Thymus (tissue), 2 donors: ENCODE measurements around the gene C1QL1. TPM values are rescaled to one million over a fixed set of nuclear protein-coding genes. Genes with fewer than 3 reads are reported as not detected.

ENCODE experiments used
- polyA plus RNA-seq: library from polyadenylated mRNA; stranded (reverse); fragments of 200-250 nt; gene quantifications from one replicate; pipeline ENCODE4 v1.2.3, GENCODE V29; 2013
- total RNA-seq: library from RNA; stranded (reverse); fragments of 120-200 nt; gene quantifications from one replicate; pipeline ENCODE4 v1.2.4, GENCODE V29; 2013
- donor health status: healthy.

C1QL1 gene
- total and polyA plus RNA-seq, 2 donors, result 0.09 to 0.23 TPM

Other genes starting within 250 kb of the C1QL1 start
- 0.33 TPM for gene ADAM11, start 209.3 kb downstream of the C1QL1 start, total RNA-seq
- gene ADAM11, start 209.3 kb downstream of the C1QL1 start, polyA plus RNA-seq, result 1.3 TPM
- 2.2 TPM for gene GJC1, start 138.0 kb downstream of the C1QL1 start, total RNA-seq
- gene GJC1, start 138.0 kb downstream of the C1QL1 start, polyA plus RNA-seq, result 2.1 TPM
- gene HIGD1B, start 120.4 kb downstream of the C1QL1 start, total RNA-seq, result 1.8 TPM
- gene HIGD1B, start 120.4 kb downstream of the C1QL1 start, polyA plus RNA-seq, result 2.2 TPM
- gene EFTUD2, start 68.9 kb downstream of the C1QL1 start, total RNA-seq, result 65.8 TPM
- gene EFTUD2, start 68.9 kb downstream of the C1QL1 start, polyA plus RNA-seq, result 44.0 TPM
- 0.19 TPM for gene GFAP, start 52.8 kb downstream of the C1QL1 start, total RNA-seq
- gene GFAP, start 52.8 kb downstream of the C1QL1 start, polyA plus RNA-seq, result 0.43 TPM
- gene KIF18B, start 20.5 kb downstream of the C1QL1 start, total RNA-seq, result 3.5 TPM
- gene KIF18B, start 20.5 kb downstream of the C1QL1 start, polyA plus RNA-seq, result 2.4 TPM
- 26.7 TPM for gene DCAKD, start 83.3 kb upstream of the C1QL1 start, total RNA-seq
- 24.7 TPM for gene DCAKD, start 83.3 kb upstream of the C1QL1 start, polyA plus RNA-seq
- gene NMT1, start 93.0 kb upstream of the C1QL1 start, total RNA-seq, result 70.7 TPM
- gene NMT1, start 93.0 kb upstream of the C1QL1 start, polyA plus RNA-seq, result 39.3 TPM
- 0.66 TPM for gene PLCD3, start 164.2 kb upstream of the C1QL1 start, total RNA-seq
- 9.1 TPM for gene PLCD3, start 164.2 kb upstream of the C1QL1 start, polyA plus RNA-seq
- 4.7 TPM for gene ACBD4, start 167.4 kb upstream of the C1QL1 start, total RNA-seq
- 26.5 TPM for gene ACBD4, start 167.4 kb upstream of the C1QL1 start, polyA plus RNA-seq
- 8.8 TPM for gene HEXIM1, start 180.2 kb upstream of the C1QL1 start, total RNA-seq
- 33.9 TPM for gene HEXIM1, start 180.2 kb upstream of the C1QL1 start, polyA plus RNA-seq
- 7.4 TPM for gene HEXIM2, start 193.6 kb upstream of the C1QL1 start, total RNA-seq
- gene HEXIM2, start 193.6 kb upstream of the C1QL1 start, polyA plus RNA-seq, result 9.6 TPM